Measurements from ENCODE around the gene ING5.
"Not testable (repeated sequence)": the region's sequence is repeated elsewhere in the genome, so short reads cannot be mapped to it uniquely, and the experiment has no call there.

ING5 gene

GRCh38 chr2:241742320-241742939, 40.6 kb downstream of the ING5 start:
- no peak for DNase-seq

GRCh38 chr2:241743008-241743407, 41.2 kb downstream of the ING5 start:
- not testable (repeated sequence) for DNase-seq

- DNase-seq, result no peak
Measured at GRCh38 chr2:241743620-241744019, 41.8 kb downstream of the ING5 start.

- no peak for DNase-seq
Measured at GRCh38 chr2:241744028-241744754, 42.4 kb downstream of the ING5 start.

GRCh38 chr2:241745276-241745675, 43.4 kb downstream of the ING5 start:
- no peak for DNase-seq

GRCh38 chr2:241746084-241746483, 44.2 kb downstream of the ING5 start:
- no peak for DNase-seq

- no peak for DNase-seq
Measured at GRCh38 chr2:241748468-241749256, 46.8 kb downstream of the ING5 start.

- DNase-seq, result no peak
Measured at GRCh38 chr2:241750076-241750840, 48.4 kb downstream of the ING5 start.

- DNase-seq, result no peak
Measured at GRCh38 chr2:241751152-241751551, 49.3 kb downstream of the ING5 start.

- DNase-seq, result no peak
Measured at GRCh38 chr2:241751776-241752175, 49.9 kb downstream of the ING5 start.

- no peak for DNase-seq
Measured at GRCh38 chr2:241752253-241752652, 50.4 kb downstream of the ING5 start.

GRCh38 chr2:241752689-241753276, 50.9 kb downstream of the ING5 start:
- no peak for DNase-seq

GRCh38 chr2:241753493-241753892, 51.7 kb downstream of the ING5 start:
- no peak for DNase-seq

GRCh38 chr2:241754042-241754441, 52.2 kb downstream of the ING5 start:
- DNase-seq, result no peak

GRCh38 chr2:241755166-241755565, 53.3 kb downstream of the ING5 start:
- no peak for DNase-seq

GRCh38 chr2:241755777-241756176, 53.9 kb downstream of the ING5 start:
- no peak for DNase-seq

GRCh38 chr2:241759067-241759807, 57.4 kb downstream of the ING5 start:
- no peak for DNase-seq

GRCh38 chr2:241759893-241760292, 58.1 kb downstream of the ING5 start:
- not testable (repeated sequence) for DNase-seq

GRCh38 chr2:241760301-241760771, 58.5 kb downstream of the ING5 start:
- no peak for DNase-seq

GRCh38 chr2:241762321-241762932, 60.6 kb downstream of the ING5 start:
- no peak for DNase-seq

GRCh38 chr2:241762933-241763369, 61.1 kb downstream of the ING5 start:
- no peak for DNase-seq

Measured in NCI-H187 treated with DMSO at 0.1 percent for 48 hours (cell line).